ENCODE results near the gene SURF2.

Gene SURF2

GRCh38 chr9:133353548-133353947 lies 2.8 kb upstream of the SURF2 start:
- in situ Hi-C loops (cut with HindIII; ENCODE audit: low sequenced_read_pairs) = no loop called here

- in situ Hi-C loops (cut with HindIII; ENCODE audit: low sequenced_read_pairs) = no loop called here
Measured at GRCh38 chr9:133354766-133355165, 1.6 kb upstream of the SURF2 start.

- in situ Hi-C loops (cut with HindIII; ENCODE audit: low sequenced_read_pairs) = no loop called here
Measured at GRCh38 chr9:133355881-133356357, 431 bp upstream of the SURF2 start.

- in situ Hi-C loops (cut with HindIII; ENCODE audit: low sequenced_read_pairs) = no loop called here
Measured at GRCh38 chr9:133357656-133358055, 1.3 kb downstream of the SURF2 start.

- in situ Hi-C loops (cut with HindIII; ENCODE audit: low sequenced_read_pairs) = no loop called here
Measured at GRCh38 chr9:133359399-133360175, 3.2 kb downstream of the SURF2 start.

GRCh38 chr9:133360400-133361393 lies 4.3 kb downstream of the SURF2 start:
- in situ Hi-C loops (cut with HindIII; ENCODE audit: low sequenced_read_pairs) = no loop called here

- in situ Hi-C loops (cut with HindIII; ENCODE audit: low sequenced_read_pairs) = no loop called here
Measured at GRCh38 chr9:133361507-133362092, 5.2 kb downstream of the SURF2 start.

GRCh38 chr9:133362359-133363044 lies 6.2 kb downstream of the SURF2 start:
- in situ Hi-C loops (cut with HindIII; ENCODE audit: low sequenced_read_pairs) = no loop called here

- in situ Hi-C loops (cut with HindIII; ENCODE audit: low sequenced_read_pairs) = no loop called here
Measured at GRCh38 chr9:133366435-133366834, 10.1 kb downstream of the SURF2 start.

GRCh38 chr9:133367221-133367620 lies 10.9 kb downstream of the SURF2 start:
- in situ Hi-C loops (cut with HindIII; ENCODE audit: low sequenced_read_pairs) = no loop called here

- in situ Hi-C loops (cut with HindIII; ENCODE audit: low sequenced_read_pairs) = no loop called here
Measured at GRCh38 chr9:133367778-133368177, 11.4 kb downstream of the SURF2 start.

- in situ Hi-C loops (cut with HindIII; ENCODE audit: low sequenced_read_pairs) = no loop called here
Measured at GRCh38 chr9:133368249-133368881, 12.0 kb downstream of the SURF2 start.

- in situ Hi-C loops (cut with HindIII; ENCODE audit: low sequenced_read_pairs) = no loop called here
Measured at GRCh38 chr9:133369422-133369821, 13.1 kb downstream of the SURF2 start.

GRCh38 chr9:133369933-133370332 lies 13.6 kb downstream of the SURF2 start:
- in situ Hi-C loops (cut with HindIII; ENCODE audit: low sequenced_read_pairs) = no loop called here

- in situ Hi-C loops (cut with HindIII; ENCODE audit: low sequenced_read_pairs) = no loop called here
Measured at GRCh38 chr9:133370685-133371084, 14.3 kb downstream of the SURF2 start.

- in situ Hi-C loops (cut with HindIII; ENCODE audit: low sequenced_read_pairs) = no loop called here
Measured at GRCh38 chr9:133371261-133371711, 14.9 kb downstream of the SURF2 start.

GRCh38 chr9:133372144-133372543 lies 15.8 kb downstream of the SURF2 start:
- in situ Hi-C loops (cut with HindIII; ENCODE audit: low sequenced_read_pairs) = no loop called here

- in situ Hi-C loops (cut with HindIII; ENCODE audit: low sequenced_read_pairs) = loop anchor here (5.0 kb wide), 3 partner anchors 43 to 118 kb away; partner anchors contain the start of gene REXO4
Measured at GRCh38 chr9:133374612-133375115, 18.3 kb downstream of the SURF2 start.

GRCh38 chr9:133375116-133375723 lies 18.9 kb downstream of the SURF2 start:
- in situ Hi-C loops (cut with HindIII; ENCODE audit: low sequenced_read_pairs) = loop anchor here (5.0 kb wide), 3 partner anchors 42 to 117 kb away; partner anchors contain the start of gene REXO4
